Osteoblast (primary cell): ENCODE measurements around the gene ZFPL1. TPM values are rescaled to one million over a fixed set of nuclear protein-coding genes. Genes with fewer than 3 reads are reported as not detected.

Source experiments
- DNase-seq: peaks from one replicate; pipeline ENCODE4 v3.0.0; 2011; ENCODE audit warnings: low spot score, mixed read lengths; ENCODE audit not compliant: insufficient read length; ENCODE audit errors: missing footprints
- H2AFZ ChIP-seq: 2 replicates; pipeline ENCODE4 v1.6.0; 2011; ENCODE audit warnings: mild to moderate bottlenecking, low read length
- H3K27ac ChIP-seq: 2 replicates; pipeline ENCODE4 v1.5.1; 2011; ENCODE audit warnings: mild to moderate bottlenecking, low read depth, low read length, moderate library complexity
- H3K27me3 ChIP-seq: 2 replicates; pipeline ENCODE4 v1.6.0; 2012; ENCODE audit warnings: mild to moderate bottlenecking, control low read depth, inconsistent platforms, low read length, moderate library complexity; ENCODE audit not compliant: insufficient read depth
- H3K36me3 ChIP-seq: 2 replicates; pipeline ENCODE4 v1.5.1; 2011; ENCODE audit warnings: mild to moderate bottlenecking, low read length, control low read depth, moderate library complexity; ENCODE audit not compliant: insufficient read depth
- H3K4me1 ChIP-seq: 2 replicates; pipeline ENCODE4 v1.5.1; 2011; ENCODE audit warnings: mild to moderate bottlenecking, low read length, control low read depth, moderate library complexity; ENCODE audit not compliant: insufficient read depth
- H3K4me2 ChIP-seq: 2 replicates; pipeline ENCODE4 v1.6.0; 2011; ENCODE audit warnings: mild to moderate bottlenecking, low read length; ENCODE audit not compliant: insufficient read depth
- H3K4me3 ChIP-seq: fragments of 200-600 bp; sonication (generic); 3 replicates; pipeline ENCODE4 v1.5.1; 2012; ENCODE audit warnings: mild to moderate bottlenecking, low read length, inconsistent platforms; ENCODE audit not compliant: insufficient read depth
- H3K79me2 ChIP-seq: 2 replicates; pipeline ENCODE4 v1.6.0; 2012; ENCODE audit warnings: mild to moderate bottlenecking, low read length, control low read depth, inconsistent platforms; ENCODE audit not compliant: insufficient read depth
- H3K9me3 ChIP-seq: 2 replicates; pipeline ENCODE4 v1.5.1; 2011; ENCODE audit warnings: low read depth, low read length, control low read depth
- H4K20me1 ChIP-seq: 2 replicates; pipeline ENCODE4 v1.6.0; 2012; ENCODE audit warnings: mild to moderate bottlenecking, low read length, control low read depth; ENCODE audit not compliant: insufficient read depth
- small RNA-seq: library from RNA; depleted of rRNA; stranded (forward); fragments of <200 nt; gene quantifications from one replicate; pipeline ENCODE3, GENCODE V24; 2012
- total RNA-seq: library from RNA; depleted of rRNA; stranded (reverse); fragments of >200 nt; gene quantifications from 2 replicates; pipeline ENCODE4 v1.2.3, GENCODE V29; 2012
- TF ChIP-seq, protein P1 (sequence below): IDR thresholded peaks from 2 replicates; pipeline ENCODE4 v1.5.1; 2011; ENCODE audit warnings: mild to moderate bottlenecking, low read depth, low read length, moderate library complexity; ENCODE audit errors: extremely low read depth

Gene ZFPL1
- total RNA-seq, 1 donor: 39.4 TPM

DNA sequence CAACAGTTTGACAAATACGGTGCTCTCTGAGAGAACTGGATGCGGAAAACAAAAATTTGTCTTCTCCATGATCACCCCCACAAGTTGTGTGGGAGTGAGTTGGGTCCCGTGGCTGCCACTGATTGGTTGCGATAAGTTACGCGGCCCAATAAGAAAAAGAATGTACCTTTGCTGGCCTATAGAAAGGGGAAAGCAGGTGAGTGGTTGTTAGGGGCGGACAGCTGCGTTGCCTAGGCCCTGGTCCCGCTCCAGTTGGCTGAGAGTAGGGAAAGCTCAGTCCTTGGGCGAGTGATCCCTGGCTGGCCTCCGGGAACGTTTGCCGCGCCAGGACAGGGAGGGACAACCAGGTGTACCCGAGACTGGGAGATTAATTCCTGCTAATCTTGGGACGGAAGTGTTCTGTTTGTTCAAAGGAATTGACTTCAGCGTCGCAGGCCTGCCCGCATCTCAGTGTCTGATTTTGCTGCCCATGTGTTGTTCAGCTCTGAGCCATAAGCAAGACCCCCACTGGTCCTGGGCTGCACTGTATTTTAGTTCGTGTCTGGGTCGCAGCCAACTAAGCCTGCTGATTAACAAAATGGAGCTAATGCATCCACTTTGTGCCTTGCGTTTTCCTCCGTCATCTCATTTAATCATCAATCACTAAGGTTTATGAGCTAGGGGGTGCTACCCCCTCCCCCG is 51.1 kb downstream of the ZFPL1 start:
- Histone ChIP-seq H3K27ac (peak overlapping the region; percentile 99), H3K36me3 (peaks cover 26% of the 10 kb centered on the region), H4K20me1 (peaks cover 32% of the 10 kb centered on the region), H2AFZ (peak overlapping the region; percentile 93), H3K27me3 (no peaks in the 10 kb centered on the region), H3K9me3 (no peaks in the 10 kb centered on the region), H3K79me2 (peaks cover 49% of the 10 kb centered on the region), H3K4me1 (peaks cover 18% of the 10 kb centered on the region), H3K4me3 (peak overlapping the region; percentile 96), H3K4me2 (peak overlapping the region; percentile 85)
- TF ChIP-seq, protein P1, sequence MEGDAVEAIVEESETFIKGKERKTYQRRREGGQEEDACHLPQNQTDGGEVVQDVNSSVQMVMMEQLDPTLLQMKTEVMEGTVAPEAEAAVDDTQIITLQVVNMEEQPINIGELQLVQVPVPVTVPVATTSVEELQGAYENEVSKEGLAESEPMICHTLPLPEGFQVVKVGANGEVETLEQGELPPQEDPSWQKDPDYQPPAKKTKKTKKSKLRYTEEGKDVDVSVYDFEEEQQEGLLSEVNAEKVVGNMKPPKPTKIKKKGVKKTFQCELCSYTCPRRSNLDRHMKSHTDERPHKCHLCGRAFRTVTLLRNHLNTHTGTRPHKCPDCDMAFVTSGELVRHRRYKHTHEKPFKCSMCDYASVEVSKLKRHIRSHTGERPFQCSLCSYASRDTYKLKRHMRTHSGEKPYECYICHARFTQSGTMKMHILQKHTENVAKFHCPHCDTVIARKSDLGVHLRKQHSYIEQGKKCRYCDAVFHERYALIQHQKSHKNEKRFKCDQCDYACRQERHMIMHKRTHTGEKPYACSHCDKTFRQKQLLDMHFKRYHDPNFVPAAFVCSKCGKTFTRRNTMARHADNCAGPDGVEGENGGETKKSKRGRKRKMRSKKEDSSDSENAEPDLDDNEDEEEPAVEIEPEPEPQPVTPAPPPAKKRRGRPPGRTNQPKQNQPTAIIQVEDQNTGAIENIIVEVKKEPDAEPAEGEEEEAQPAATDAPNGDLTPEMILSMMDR: no peak
- DNase-seq: peak; percentile 98

DNA sequence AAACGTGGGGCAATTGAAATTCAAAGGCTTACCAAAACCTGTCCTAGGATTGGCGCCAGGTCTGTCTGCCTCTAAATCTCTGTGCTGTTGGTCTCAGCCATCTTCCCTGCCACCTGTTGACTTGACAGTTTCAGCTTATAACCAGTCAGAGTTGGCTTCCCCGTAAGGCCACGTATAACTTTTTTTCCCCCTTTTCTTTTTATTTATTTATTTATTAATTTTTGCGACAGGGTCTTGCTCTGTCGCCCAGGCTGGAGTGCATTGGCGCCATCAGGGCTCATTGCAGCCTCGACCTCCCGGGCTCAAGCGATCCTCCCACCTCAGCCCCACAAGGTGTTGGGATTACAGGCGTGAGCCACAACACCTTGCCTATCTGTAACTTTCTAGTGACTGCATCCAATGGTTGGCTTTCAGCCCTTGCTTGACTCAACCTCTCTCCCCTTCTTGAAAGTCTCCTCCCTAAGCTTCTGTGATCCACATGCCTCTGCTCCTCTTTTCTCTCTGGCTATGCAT is 51.7 kb downstream of the ZFPL1 start:
- Histone ChIP-seq H3K4me1 (peaks cover 18% of the 10 kb centered on the region), H3K36me3 (peaks cover 22% of the 10 kb centered on the region), H3K4me3 (peak overlapping the region; percentile 96), H3K4me2 (peak overlapping the region; percentile 85), H3K27ac (peak overlapping the region; percentile 99), H3K79me2 (peaks cover 45% of the 10 kb centered on the region), H4K20me1 (peaks cover 31% of the 10 kb centered on the region), H2AFZ (peak overlapping the region; percentile 78), H3K9me3 (no peaks in the 10 kb centered on the region), H3K27me3 (no peaks in the 10 kb centered on the region)
- TF ChIP-seq, protein P1: no peak
- no peak for DNase-seq

DNA sequence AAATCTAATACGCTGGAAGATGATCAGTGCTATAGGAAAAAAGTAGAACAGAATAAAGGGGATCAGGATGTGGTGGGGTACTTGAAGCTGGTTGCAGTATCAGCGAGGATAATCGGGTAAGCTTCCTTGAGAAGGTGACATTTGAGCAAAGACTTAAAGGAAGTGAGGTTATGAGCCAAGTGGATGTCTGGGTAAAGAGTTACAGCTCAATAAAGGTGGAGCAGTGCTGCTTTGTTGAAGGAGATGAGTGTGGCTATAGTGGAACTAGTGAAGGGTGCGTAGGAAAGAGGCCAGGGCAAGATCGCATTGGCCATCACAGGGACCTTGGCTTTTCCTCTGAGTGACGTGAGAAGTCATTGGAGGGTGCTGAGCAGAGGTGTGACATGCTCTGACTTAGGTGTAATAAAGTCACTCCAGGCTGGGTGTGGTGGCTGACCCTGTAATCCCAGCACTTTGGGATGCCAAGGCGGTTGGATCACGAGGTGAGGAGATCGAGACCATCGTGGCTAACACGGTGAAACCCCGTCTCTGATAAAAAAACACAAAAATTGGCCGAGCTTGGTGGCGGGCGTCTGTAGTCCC is 52.6 kb downstream of the ZFPL1 start:
- DNase-seq: no peak
- no peak overlapping the region for H3K27ac ChIP-seq
- H3K36me3 ChIP-seq: peaks cover 13% of the 10 kb centered on the region
- peaks cover 6% of the 10 kb centered on the region for H3K27me3 ChIP-seq
- TF ChIP-seq, protein P1: no peak
- H4K20me1 ChIP-seq: peaks cover 23% of the 10 kb centered on the region
- no peaks in the 10 kb centered on the region for H3K9me3 ChIP-seq
- H2AFZ ChIP-seq: no peak overlapping the region
- H3K4me1 ChIP-seq: peaks cover 18% of the 10 kb centered on the region
- no peak overlapping the region for H3K4me2 ChIP-seq
- peaks cover 36% of the 10 kb centered on the region for H3K79me2 ChIP-seq
- no peak overlapping the region for H3K4me3 ChIP-seq

Small RNAs within 50 kb of the gene (small RNA-seq; reads per million reads assigned to genes)
- gene SNX15: not detected

Other genes starting within 250 kb of the ZFPL1 start
- under 0.01 and 0.29 TPM in 2 replicates for gene CDC42BPG, start 239.6 kb upstream of the ZFPL1 start, total RNA-seq
- 51.3 and 51.4 TPM in 2 replicates for gene EHD1, start 205.6 kb upstream of the ZFPL1 start, total RNA-seq
- gene ATG2A, start 167.0 kb upstream of the ZFPL1 start, total RNA-seq: 20.0 and 25.7 TPM in 2 replicates
- 6.2 and 6.8 TPM in 2 replicates for gene PPP2R5B, start 159.5 kb upstream of the ZFPL1 start, total RNA-seq
- not detected in 2 replicates for gene GPHA2, start 148.3 kb upstream of the ZFPL1 start, total RNA-seq
- gene MAJIN, start 112.1 kb upstream of the ZFPL1 start, total RNA-seq: not detected in 2 replicates
- gene BATF2, start 87.3 kb upstream of the ZFPL1 start, total RNA-seq: 0.29 and 1.4 TPM in 2 replicates
- 66.3 and 78.5 TPM in 2 replicates for gene ARL2, start 70.1 kb upstream of the ZFPL1 start, total RNA-seq
- 12.3 and 13.0 TPM in 2 replicates for gene SNX15, start 56.8 kb upstream of the ZFPL1 start, total RNA-seq
- 7.6 and 9.7 TPM in 2 replicates for gene SAC3D1, start 43.0 kb upstream of the ZFPL1 start, total RNA-seq
- 15.6 and 17.7 TPM in 2 replicates for gene NAALADL1, start 25.7 kb upstream of the ZFPL1 start, total RNA-seq
- gene CDCA5, start 182 bp upstream of the ZFPL1 start, total RNA-seq: 2.1 and 3.3 TPM in 2 replicates
- gene VPS51, start 12.0 kb downstream of the ZFPL1 start, total RNA-seq: 122 and 153 TPM in 2 replicates
- 8.8 and 10.1 TPM in 2 replicates for gene TM7SF2, start 27.6 kb downstream of the ZFPL1 start, total RNA-seq
- 12.3 and 12.4 TPM in 2 replicates for gene ZNHIT2, start 33.5 kb downstream of the ZFPL1 start, total RNA-seq
- 94.3 and 118 TPM in 2 replicates for gene FAU, start 37.9 kb downstream of the ZFPL1 start, total RNA-seq
- gene MRPL49, start 38.1 kb downstream of the ZFPL1 start, total RNA-seq: 37.4 and 41.6 TPM in 2 replicates
- gene SYVN1, start 50.3 kb downstream of the ZFPL1 start, total RNA-seq: 10.3 and 11.9 TPM in 2 replicates
- gene SPDYC, start 86.0 kb downstream of the ZFPL1 start, total RNA-seq: not detected in 2 replicates
- 102 and 116 TPM in 2 replicates for gene CAPN1, start 97.7 kb downstream of the ZFPL1 start, total RNA-seq
- gene POLA2, start 177.7 kb downstream of the ZFPL1 start, total RNA-seq: 4.3 and 6.2 TPM in 2 replicates
- gene CDC42EP2, start 230.6 kb downstream of the ZFPL1 start, total RNA-seq: 15.0 and 15.6 TPM in 2 replicates
- gene DPF2, start 249.6 kb downstream of the ZFPL1 start, total RNA-seq: 44.2 and 48.1 TPM in 2 replicates